ENCODE measurements around the gene ZNF827.

The ZNF827 gene

DNA sequence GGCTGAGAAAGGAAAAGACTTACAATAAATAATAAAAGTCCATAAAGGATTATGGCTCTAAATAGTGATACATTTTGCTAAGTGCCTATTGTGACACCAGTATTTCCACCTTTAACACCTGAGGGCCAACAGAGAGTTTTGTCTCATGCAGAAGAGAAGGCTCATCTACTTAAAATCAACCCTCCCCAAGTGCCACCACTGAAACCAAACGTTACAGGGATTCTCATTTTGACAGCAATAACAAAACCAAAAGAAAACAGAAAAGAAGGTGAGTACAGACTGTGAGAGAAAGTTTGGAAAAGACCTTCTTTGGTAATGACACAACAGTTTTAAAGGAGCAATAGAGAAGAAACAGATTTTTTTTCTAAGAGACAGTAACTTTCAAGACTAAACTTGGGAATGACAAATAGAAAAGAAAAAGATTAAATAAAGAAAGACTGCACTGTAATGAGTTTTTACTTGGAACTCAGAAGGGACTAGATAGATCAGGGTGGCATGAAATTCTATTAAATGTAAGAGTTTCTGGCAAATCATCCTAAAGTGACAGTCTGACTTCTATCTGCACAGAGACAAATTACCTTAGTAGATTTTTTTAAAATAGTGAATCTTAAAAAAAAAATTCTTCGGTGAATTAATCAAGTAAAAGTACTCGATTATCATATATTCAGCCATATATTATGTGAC, 109.7 kb downstream of the ZNF827 start:
- peak; percentile 86 for DNase-seq (ENCODE audit: low spot score)

GRCh38 chr4:145827885-145828284, 110.7 kb downstream of the ZNF827 start:
- DNase-seq (ENCODE audit: low spot score), result no peak

DNA sequence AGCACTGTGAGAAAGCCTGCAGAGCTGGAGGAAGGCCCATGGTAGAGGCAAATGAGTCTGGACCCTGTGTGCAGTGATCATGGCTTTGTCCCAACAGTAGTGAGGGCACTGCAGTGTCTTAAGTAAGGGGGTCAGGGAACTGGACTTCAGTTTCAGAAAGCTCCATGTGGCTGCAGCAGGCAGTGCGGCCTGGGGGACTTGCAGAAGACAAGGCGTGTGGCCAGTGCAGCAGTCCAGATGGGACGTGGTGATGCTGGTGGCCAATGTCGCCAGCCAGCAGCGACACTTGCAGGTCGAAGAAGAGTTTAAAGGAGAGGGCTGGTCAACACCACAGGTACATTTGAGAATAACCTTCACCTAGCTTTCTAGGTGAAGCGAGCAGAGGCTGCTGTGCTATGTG, 113.4 kb downstream of the ZNF827 start:
- DNase-seq (ENCODE audit: low spot score), result no peak

- DNase-seq (ENCODE audit: low spot score), result no peak
Measured at GRCh38 chr4:145824463-145824862, 114.2 kb downstream of the ZNF827 start.

DNA sequence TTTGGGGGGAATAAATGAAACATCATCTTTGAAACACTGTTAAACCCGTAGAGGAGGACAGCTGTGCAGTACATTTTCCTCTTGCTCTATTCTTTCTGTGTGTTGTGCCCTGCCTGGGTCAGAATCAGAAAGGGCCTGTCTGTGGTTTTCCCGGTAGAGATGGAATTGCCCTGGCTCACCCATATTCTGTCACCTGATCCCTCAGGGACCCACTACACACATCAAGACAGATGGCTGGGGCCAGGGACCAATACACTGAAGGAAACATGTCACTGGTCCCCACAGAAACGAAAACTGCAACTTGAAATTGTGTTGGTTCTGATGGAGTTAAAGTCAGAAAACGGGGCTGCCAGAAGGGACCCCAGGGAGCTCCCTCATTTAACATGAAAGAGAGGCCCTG, 114.9 kb downstream of the ZNF827 start:
- no peak for DNase-seq (ENCODE audit: low spot score)

- no peak for DNase-seq (ENCODE audit: low spot score)
Measured at GRCh38 chr4:145822581-145822980, 116.0 kb downstream of the ZNF827 start.

GRCh38 chr4:145822181-145822580, 116.4 kb downstream of the ZNF827 start:
- DNase-seq (ENCODE audit: low spot score), result no peak

DNA sequence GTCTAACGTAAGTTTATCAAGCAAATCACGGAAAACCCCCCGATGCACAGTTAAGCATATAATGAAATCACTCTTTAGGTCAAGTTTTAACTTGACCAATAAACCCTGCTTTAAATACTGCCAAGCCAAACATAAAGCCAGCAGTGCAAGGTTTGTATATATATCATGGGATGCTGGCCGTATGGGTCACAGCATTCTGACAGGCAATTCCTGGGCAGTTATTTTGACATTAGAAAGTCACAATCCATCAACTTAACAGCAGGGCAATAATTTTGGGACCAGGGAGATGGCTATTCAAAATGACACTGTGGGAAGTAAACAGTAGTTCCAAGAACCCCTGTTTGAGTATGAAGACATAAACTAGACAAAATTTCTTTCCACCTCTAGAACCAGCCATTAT, 116.9 kb downstream of the ZNF827 start:
- DNase-seq (ENCODE audit: low spot score), result no peak

DNA sequence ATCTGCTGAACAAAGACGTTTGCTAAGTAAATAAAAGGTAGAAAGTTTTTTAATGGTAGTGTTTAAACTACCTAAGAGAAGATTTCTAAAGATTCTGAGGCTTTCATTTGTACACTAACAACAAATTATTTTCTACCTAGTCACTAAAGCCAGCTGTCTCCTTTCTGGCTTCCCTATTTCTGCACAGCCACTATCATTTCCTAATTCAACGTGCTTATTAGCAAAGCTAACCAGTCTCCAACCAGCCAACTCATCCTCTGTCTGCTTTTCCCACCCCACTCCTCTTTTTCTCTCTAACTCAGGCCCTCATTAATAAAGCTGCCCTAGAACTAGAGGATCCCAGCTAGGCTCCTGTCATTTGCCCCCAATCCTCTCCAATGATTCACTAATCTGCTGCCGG, 118.2 kb downstream of the ZNF827 start:
- DNase-seq (ENCODE audit: low spot score), result no peak

DNA sequence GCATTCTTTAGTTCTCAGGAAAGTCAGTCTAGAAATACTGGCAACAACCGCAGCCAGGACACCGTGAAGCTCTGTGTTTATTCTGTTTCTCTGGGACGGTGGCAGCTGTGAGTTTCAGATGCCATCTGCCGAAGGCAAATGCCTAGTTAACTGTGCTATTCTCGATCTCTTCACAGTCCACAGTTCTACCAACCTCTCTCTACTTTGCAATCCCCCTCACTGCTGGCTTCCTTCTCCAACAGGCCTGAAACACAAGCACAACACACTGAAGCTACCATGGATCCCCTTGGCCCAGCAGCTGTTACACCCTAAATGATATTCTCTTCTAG, 118.8 kb downstream of the ZNF827 start:
- no peak for DNase-seq (ENCODE audit: low spot score)

- no peak for DNase-seq (ENCODE audit: low spot score)
Measured at GRCh38 chr4:145819101-145819852, 119.3 kb downstream of the ZNF827 start.

DNA sequence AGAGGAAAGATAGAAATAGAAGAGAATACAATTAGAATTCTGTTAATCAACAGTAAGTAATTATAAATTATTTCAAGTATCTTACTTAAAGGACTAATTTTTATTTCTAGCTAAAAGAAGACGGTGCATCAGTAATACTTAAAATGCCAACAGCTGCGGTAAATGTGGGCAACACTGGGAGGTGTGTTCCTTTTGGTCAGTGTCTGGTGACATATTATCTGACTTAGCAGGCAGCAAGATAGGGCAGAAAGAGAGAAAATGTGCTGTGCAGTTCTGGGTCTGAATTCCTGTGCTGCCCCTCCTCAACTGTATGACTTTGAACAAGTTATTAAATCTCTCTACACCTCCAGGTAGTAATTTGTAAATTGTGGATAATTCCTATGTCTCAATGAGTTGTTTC, 120.6 kb downstream of the ZNF827 start:
- no peak for DNase-seq (ENCODE audit: low spot score)

- DNase-seq (ENCODE audit: low spot score), result no peak
Measured at GRCh38 chr4:145816091-145816490, 122.5 kb downstream of the ZNF827 start.

- no peak for DNase-seq (ENCODE audit: low spot score)
Measured at GRCh38 chr4:145815626-145816025, 123.0 kb downstream of the ZNF827 start.

- DNase-seq (ENCODE audit: low spot score), result no peak
Measured at GRCh38 chr4:145815027-145815612, 123.5 kb downstream of the ZNF827 start.

- no peak for DNase-seq (ENCODE audit: low spot score)
Measured at GRCh38 chr4:145814246-145814645, 124.4 kb downstream of the ZNF827 start.

GRCh38 chr4:145812919-145813318, 125.7 kb downstream of the ZNF827 start:
- DNase-seq (ENCODE audit: low spot score), result no peak

- no peak for DNase-seq (ENCODE audit: low spot score)
Measured at GRCh38 chr4:145808848-145809512, 129.6 kb downstream of the ZNF827 start.

GRCh38 chr4:145808021-145808650, 130.5 kb downstream of the ZNF827 start:
- peak; percentile 91 for DNase-seq (ENCODE audit: low spot score)

DNA sequence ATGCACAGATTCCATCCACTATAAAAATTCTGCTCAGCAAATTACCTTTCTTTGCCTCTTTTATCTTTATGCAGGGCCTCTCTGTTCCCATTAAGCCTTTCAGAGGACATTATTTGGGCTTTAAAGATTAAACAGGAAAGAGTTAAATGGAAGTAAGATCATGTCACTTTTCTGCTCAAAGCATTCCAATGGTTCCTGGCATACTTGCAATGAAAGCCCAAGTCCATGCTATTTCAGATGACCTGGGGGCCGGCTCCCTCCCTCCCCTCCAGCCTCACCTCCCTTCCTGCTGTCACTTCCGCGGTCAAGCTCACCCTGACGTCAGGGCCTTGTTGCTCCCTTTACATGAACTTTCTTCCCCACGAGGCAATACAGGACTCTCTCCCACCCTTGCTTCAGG, 133.1 kb downstream of the ZNF827 start:
- DNase-seq (ENCODE audit: low spot score), result no peak

- no peak for DNase-seq (ENCODE audit: low spot score)
Measured at GRCh38 chr4:145804116-145804515, 134.5 kb downstream of the ZNF827 start.

- no peak for DNase-seq (ENCODE audit: low spot score)
Measured at GRCh38 chr4:145799223-145799622, 139.4 kb downstream of the ZNF827 start.

GRCh38 chr4:145797278-145797677, 141.3 kb downstream of the ZNF827 start:
- no peak for DNase-seq (ENCODE audit: low spot score)
